Measurements from ENCODE around the gene SPRING1. TPM values are rescaled to one million over a fixed set of nuclear protein-coding genes. Genes with fewer than 3 reads are reported as not detected.

Gene SPRING1
- total and polyA plus RNA-seq, 2 donors (not counting 1 experiment from before 2014, with no cell fraction given): 12.9 to 43.7 TPM

Small RNA genes within 50 kb of the gene (small RNA-seq; reads per million reads assigned to genes)
- gene RNU6-558P (ENCODE audit: insufficient read length, low read depth, low replicate concordance): not detected

Other genes starting within 250 kb of the SPRING1 start
- 1.0 TPM in 1 of 2 replicates, not detected in the other for gene MAP1LC3B2, start 178.7 kb downstream of the SPRING1 start, total RNA-seq
- gene MAP1LC3B2, start 178.7 kb downstream of the SPRING1 start, polyA plus RNA-seq: 0.28 and 2.2 TPM in 2 replicates
- gene RNFT2, start 246 bp upstream of the SPRING1 start, total RNA-seq: 18.2 and 23.0 TPM in 2 replicates
- gene RNFT2, start 246 bp upstream of the SPRING1 start, polyA plus RNA-seq: 5.2 and 7.5 TPM in 2 replicates
- 45.1 and 49.6 TPM in 2 replicates for gene HRK, start 143.4 kb upstream of the SPRING1 start, total RNA-seq
- 1.8 and 5.6 TPM in 2 replicates for gene HRK, start 143.4 kb upstream of the SPRING1 start, polyA plus RNA-seq
- gene FBXW8, start 172.9 kb upstream of the SPRING1 start, total RNA-seq: 23.5 and 23.9 TPM in 2 replicates
- gene FBXW8, start 172.9 kb upstream of the SPRING1 start, polyA plus RNA-seq: 12.1 and 14.0 TPM in 2 replicates

All from B cell (primary cell).